Endometrial microvascular endothelial cells (primary cell): Measurements from ENCODE around the gene HHAT. TPM values are rescaled to one million over a fixed set of nuclear protein-coding genes. Genes with fewer than 3 reads are reported as not detected.

Experiments
- in situ Hi-C: cut with HindIII; loops from 2 replicates; pipeline ENCODE4 v1.10.0; 2017; ENCODE audit warnings: low sequenced_read_pairs, low pct_unique_long_range_greater_than_20kb; ENCODE audit errors: inconsistent ontology term
- total RNA-seq: library from RNA; depleted of rRNA; stranded (reverse); fragments of >200 nt; gene quantifications from one replicate; pipeline ENCODE4 v1.2.3, GENCODE V29; 2015; ENCODE audit errors: inconsistent ontology term

Gene HHAT
- total RNA-seq, 1 donor from 2014 or later: 1.6 TPM

DNA sequence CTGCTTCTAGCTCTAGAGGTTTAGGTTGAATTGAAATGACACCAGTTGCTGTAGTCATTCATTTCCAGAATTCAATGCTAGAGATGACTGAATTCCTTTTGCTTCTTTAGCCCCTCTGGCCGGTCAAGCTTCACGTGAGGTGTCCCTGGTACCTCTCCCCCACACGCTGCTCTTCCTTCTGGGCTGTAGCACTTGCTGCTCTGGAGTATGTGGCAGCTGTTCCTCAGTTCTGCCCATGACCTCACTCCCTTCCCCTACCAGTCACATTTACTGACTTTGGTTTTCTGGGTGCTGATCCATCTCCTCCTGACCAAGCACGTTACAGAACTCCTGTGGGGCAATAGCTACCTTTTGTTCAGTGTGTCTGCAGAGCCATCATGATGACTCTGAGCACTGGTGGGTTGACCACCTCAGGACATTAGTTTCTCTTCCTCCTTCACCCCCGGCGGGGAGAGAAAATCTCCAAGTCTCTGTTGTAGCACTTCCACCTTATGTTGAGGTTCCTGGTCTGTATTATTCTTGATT is 128.1 kb downstream of the HHAT start:
- in situ Hi-C loops: no loop called here

DNA sequence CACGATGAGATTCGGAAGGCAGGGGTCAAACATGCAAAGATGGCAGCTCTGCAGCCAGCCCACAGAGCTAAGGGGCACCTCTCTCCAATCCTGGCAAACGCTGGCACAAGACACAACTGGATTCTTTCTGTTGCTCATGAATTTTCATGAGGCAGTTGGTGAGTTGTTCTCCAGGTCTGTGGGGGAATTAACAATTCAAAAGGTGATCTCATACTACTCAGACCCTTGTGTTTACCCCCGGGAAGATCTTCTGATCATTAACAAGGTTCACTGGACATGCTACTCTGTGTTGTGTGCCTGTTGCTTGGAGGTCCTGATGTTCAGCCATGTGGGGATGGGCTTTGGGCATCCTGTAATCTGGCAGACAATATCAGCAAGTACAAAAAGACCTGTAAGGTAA is 128.9 kb downstream of the HHAT start:
- in situ Hi-C loops: no loop called here

DNA sequence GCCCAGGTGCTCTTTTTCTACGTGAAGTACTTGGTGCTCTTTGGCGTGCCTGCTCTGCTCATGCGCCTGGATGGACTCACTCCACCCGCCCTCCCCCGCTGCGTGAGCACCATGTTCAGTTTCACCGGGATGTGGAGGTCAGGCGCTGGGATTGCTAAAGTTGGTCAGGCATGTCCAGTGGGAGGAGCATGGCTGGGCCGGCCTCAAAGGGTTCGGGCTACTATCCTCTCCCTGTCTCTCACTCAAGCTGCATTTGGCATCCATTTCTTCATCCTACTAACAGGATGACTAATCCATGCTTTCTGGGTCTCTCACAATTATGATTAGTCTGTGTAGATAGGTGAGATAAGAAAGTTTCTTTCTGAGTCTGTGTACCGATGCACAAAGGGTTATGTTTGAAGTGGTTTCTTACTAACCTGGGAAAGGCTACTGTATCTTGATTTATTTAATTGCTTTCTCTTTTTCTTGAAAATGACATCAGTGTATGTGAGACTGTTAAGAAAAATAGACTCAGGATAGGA is 135.9 kb downstream of the HHAT start:
- in situ Hi-C loops: no loop called here

DNA sequence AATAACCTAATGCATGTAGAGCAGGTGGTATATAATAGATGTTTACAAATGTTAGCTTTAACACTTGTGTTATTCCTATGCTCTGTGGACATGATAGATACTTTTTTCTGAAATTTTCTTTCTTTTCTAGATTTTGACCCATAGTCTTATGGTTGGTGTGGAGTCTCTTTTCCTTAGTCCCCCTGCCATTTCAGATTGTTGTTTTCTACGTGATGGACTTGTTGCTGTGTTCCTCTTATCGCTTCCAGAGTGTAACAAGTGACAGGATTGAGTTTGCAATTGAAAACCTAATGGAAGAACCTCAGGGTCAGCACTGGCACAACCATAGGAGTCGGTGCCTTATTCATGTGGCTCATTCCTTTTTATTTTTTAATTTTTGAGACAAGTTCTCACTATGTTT is 136.4 kb downstream of the HHAT start:
- in situ Hi-C loops: no loop called here

DNA sequence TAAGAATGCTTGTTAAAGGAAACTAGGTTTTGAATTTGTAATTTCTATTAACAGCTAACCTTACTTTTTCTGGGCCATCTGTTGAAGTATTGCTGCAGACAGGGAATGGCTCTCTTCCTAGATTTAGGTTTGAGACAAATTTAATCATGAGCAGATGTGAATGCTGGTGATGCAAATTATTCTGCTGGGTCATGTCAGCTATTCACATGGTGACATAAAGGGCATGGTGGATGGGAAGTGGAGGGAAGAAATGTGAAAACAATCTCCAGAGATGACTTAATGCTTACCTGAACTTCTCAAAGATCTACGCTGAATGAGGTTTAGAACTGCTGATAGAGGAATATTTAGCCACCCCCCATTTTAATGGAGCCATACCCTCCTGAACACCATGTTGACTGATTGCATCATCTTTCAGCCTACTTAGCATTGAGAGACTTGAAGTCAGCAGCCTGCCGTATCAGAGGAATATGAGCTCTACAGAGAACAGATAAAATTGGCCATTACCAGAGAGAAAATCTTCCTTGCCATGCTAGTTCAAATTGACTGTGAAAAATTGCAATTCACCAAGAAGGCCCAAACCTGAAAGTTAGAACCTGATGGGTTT is 138.8 kb downstream of the HHAT start:
- in situ Hi-C loops: no loop called here

GRCh38 chr1:210469441-210469840 is 140.7 kb downstream of the HHAT start:
- in situ Hi-C loops: no loop called here

DNA sequence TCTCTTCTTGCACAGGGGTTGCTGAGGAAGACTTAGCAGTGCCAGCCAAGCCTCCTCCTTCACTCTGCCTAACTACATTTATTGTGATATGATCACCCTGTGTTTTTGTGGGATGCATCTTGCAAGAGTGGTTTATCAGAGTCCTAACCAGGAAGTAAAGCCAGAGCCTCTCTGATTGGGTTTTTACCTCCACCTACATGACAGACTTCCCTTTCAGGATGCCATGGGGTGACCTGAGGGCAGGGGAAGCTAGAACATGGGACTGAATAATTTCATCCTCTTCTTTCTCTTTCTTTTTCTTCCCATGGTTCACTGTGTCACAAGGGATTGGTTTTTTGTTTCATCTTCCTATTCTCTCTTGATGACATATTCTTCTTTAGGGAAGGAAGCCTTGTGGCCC is 146.6 kb downstream of the HHAT start:
- in situ Hi-C loops: no loop called here

DNA sequence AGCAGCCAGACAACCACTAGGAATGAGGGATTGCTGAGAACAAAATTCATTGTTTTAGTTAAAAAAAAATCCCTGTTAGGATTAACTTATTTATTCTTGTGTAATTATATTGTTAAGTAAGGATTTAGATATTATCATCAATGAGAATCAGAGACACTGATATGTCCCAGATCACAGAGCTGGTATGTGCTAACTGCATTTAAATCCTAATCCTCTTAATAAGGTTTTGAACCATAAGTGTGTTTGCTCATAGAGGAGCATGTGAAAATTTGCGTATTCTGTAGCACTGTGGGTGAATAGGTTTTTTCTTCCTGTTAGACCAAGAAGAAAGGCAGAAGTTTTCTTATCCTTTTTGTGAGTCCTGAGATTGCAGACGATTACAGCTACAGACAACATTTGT is 147.1 kb downstream of the HHAT start:
- in situ Hi-C loops: no loop called here

DNA sequence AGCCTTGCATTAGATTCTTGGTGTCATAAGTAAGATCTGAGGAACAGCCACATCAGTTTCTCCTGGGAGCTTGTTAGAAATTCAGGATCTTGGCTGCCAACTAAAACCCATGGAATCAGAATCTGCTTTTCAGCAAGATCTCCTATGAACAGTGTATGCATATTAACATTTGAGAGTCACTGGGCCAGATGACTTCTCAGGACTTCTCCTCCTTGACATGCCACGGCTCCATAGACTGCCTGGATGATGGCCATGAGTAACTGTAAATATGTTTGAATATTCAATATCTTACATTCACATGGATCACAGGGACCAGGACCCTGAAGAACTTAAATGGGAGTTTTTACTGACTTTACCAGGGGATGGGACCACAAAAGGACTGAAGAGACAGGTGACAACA is 148.0 kb downstream of the HHAT start:
- in situ Hi-C loops: no loop called here

- in situ Hi-C loops: no loop called here
Measured at GRCh38 chr1:210477328-210477924, 148.7 kb downstream of the HHAT start.

DNA sequence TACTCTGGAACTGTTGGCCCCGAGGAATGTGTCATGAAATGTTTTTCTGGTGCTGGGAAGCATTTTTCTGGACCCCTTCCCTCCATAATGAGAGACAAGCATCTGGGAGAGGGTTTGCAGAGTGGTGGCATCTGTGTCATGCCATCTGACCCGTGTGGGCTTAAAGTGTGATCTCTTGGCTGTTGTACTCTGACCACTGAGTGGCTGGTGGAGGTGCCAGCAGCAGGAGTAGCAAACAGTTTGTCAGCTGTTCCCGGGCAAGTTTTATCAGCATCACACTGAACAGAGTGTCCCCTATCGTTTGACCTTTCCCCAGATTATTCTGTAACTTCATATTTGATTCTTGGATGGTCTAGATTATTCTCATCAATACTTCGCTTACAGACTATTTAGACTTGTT is 150.1 kb downstream of the HHAT start:
- in situ Hi-C loops: no loop called here

- in situ Hi-C loops: no loop called here
Measured at GRCh38 chr1:210482491-210482890, 153.8 kb downstream of the HHAT start.

DNA sequence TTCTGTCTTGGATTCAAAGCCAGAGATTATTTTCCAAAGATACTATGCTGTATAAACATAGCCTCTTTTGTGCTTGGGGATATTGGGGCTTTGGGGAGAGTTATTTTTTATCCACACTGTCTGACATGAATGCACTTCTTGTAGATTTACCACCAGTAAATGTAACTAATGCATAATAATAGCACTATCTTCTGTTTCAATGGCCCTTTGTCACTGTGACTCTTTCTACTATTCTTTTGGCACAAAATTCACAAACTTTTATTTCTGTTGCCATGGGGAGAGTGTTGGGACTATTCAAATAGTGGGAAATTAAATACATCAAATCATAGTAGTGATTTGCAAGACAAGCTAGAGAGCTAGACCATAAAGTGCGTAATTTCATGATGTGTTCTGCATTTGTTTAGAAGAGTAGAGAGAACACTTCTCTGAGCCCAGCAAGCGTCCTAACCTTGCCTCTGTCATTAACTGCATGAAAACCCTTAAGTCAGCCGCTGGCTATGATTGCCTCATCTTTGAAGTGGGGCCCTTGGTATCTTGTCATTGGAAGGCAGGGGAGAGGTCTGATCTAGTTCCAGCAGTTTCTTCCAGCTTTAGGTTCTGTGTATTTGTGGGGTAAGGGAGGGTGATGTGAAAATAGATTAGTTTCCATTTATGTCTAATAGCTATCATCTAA is 154.4 kb downstream of the HHAT start:
- in situ Hi-C loops: no loop called here

- in situ Hi-C loops: no loop called here
Measured at GRCh38 chr1:210483821-210484220, 155.1 kb downstream of the HHAT start.

GRCh38 chr1:210487021-210487420 is 158.3 kb downstream of the HHAT start:
- in situ Hi-C loops: no loop called here

DNA sequence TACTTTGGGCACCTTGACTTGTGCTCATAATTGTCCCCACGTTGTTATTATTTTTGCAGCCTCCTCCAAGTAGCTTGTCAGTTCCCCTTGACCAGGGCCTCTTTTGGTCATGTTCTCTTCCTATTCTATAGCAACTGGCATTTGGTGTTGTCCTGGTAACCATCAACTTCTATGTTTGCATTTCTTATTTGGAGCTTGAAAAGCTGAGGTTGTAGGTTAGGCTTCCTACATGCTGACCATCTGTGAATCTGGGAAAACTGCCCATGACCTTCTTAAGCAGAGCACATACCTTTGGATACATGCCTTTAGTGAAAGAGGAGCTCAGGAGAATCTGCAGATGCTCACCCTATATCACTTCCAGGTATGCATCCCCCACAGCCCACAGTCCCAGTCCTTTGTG is 160.8 kb downstream of the HHAT start:
- in situ Hi-C loops: no loop called here

DNA sequence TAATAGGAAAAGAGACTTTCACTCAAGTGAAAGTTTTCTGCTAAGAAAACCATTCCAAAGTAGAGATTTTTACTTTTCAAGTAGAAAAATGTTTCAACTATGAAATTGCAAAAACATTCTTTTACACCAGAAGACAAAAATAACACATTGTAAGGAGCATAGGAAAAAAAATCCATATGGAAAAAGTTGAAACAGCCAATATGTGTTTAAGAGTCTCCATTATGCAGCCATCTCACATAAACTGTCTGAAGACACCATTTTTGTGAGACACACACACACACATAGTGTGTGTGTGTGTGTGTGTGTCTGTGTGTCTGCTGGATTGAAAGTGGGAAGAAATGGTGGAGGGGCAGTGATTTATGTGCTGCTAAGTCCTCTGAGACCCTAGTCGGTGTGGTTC is 162.1 kb downstream of the HHAT start:
- in situ Hi-C loops: no loop called here

GRCh38 chr1:210496063-210496462 is 167.4 kb downstream of the HHAT start:
- in situ Hi-C loops: no loop called here

DNA sequence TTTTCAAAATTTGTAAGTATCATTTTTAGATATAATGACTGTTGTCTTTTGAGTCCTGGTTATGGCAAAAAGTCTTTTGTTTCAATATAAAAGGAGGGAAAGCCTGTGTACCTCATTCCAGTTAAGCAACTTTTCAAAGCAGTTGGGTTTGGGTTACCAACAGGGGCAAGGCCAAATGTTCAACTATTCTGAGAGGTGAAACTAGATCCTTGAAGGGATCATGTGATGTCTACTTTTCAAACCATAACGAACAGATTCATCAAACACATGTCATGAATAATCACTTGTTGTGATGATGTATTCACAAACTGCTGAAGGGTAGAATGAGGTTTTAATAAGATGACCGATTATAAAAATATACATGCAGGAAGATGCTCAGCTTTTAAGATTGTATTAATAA is 171.3 kb downstream of the HHAT start:
- in situ Hi-C loops: no loop called here

GRCh38 chr1:210500831-210501230 is 172.1 kb downstream of the HHAT start:
- in situ Hi-C loops: no loop called here
